Ureter (tissue), 1 donor: ENCODE measurements around the gene STARD7. TPM values are rescaled to one million over a fixed set of nuclear protein-coding genes. Genes with fewer than 3 reads are reported as not detected.
"Not testable (repeated sequence)": the region's sequence is repeated elsewhere in the genome, so short reads cannot be mapped to it uniquely, and the experiment has no call there.

Experiments used
- DNase-seq: peaks from one replicate; pipeline ENCODE4 v3.0.0-alpha.2; 2020; ENCODE audit warnings: low spot score
- total RNA-seq: library from RNA; stranded (reverse); gene quantifications from one replicate; pipeline ENCODE4 v1.2.4, GENCODE V29; 2023
- donor health status: DM: yes; HTN: yes; CAD: no.

Gene STARD7, protein sequence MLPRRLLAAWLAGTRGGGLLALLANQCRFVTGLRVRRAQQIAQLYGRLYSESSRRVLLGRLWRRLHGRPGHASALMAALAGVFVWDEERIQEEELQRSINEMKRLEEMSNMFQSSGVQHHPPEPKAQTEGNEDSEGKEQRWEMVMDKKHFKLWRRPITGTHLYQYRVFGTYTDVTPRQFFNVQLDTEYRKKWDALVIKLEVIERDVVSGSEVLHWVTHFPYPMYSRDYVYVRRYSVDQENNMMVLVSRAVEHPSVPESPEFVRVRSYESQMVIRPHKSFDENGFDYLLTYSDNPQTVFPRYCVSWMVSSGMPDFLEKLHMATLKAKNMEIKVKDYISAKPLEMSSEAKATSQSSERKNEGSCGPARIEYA
- total RNA-seq, result 95.0 TPM

DNA sequence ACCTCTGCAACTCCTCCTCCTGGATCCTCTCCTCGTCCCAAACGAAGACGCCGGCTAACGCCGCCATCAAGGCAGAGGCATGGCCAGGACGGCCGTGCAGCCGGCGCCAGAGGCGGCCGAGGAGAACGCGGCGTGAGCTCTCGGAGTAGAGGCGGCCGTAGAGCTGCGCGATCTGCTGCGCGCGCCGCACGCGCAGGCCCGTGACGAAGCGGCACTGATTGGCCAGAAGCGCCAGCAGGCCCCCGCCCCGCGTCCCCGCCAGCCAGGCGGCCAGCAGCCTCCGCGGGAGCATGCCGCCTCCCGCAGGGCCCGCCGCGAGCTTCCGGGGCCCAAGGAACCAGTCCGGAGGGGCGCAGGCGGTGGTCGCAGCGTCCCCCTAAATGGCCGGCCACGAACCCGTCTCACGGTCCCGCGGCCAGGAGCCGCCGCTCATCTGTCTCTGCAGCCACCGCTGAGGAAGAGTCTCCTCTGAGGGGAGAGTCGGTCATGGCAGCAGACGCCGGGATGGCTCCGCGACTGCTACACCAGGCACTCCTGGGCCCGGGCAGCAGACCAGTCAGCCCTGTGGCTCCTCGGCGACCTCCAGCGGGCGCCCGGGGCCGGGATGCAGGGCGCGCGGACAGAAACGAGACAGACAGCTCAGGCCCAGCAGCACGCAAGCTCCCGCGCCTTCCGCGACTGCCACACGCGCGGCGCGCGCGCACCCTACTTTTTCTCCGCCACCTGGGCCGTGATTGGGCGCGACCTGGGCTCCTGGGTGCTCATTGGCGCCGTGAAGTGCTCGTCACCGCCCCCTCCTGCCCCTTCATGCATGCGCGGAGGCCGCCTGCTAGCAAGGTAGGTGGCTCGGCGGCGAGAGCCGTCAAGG lies at the start of gene STARD7:
Gene STARD7 (minus strand): TSS at position 685 of the 868 bp plus-strand sequence. CDS start 393 bp downstream, at position 292.
- peak; percentile 99 for DNase-seq

DNA sequence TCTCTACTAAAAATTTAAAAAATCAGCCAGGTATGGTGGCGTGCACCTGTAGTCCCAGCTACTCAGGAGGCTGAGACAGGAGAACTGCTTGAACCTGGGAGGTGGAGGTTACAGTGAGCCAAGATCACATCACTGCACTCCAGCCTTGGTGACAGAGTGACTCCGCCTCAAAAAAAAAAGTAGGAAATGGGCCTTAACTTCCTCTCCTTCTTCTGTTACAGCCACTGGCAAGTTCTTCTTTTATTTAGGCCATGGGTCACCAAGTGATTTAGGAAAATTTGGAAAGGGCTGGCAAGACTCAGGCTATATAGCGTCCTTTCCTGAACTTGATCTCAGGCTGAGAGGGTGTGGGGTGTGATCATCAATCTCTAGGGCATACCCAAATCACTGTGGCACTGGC lies 49.1 kb upstream of the STARD7 start:
- not testable (repeated sequence) for DNase-seq

DNA sequence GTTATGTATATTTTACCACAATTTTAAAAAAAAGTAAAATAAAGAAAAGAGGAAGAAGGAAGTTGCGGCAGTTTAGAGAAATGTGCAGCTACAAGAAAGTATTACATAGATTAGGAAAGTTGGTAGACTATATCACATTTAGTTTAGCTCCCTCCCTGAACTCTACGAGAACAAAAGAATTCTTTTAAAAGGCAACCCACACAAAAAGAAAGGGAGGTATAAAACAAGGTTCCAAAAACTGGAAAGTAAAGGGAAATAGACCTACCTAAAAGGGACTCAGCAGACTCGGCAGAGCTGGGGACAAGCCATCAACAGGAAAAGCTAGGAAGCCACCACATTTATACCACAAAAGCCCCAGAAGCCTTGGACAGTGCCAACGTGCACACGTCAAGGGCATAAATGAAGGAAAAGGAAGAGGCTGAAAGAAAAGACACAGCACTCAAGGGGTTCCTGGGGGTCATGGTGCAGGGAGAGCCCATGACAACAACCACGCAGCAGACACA lies 48.0 kb upstream of the STARD7 start:
- no peak for DNase-seq

DNA sequence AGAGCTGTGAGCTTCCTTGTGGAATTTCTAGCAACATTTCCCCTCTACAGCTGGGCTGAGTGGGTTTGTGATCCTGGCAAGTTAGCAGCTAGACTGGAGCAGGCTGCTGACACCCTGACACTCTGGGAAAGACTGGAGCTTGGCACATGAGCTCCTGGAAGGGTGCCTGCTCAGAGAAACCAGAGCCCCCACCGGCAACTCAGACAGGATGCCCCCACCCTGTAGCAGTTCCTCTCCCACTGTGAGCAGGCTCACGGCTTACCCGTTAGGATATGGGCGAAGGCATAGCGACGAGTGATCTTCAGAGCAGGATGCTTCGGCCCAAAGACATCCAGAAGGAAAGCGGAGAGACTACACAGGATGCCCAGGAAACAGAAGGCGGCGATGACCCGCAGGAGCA lies 45.9 kb upstream of the STARD7 start:
- DNase-seq, result no peak

DNA sequence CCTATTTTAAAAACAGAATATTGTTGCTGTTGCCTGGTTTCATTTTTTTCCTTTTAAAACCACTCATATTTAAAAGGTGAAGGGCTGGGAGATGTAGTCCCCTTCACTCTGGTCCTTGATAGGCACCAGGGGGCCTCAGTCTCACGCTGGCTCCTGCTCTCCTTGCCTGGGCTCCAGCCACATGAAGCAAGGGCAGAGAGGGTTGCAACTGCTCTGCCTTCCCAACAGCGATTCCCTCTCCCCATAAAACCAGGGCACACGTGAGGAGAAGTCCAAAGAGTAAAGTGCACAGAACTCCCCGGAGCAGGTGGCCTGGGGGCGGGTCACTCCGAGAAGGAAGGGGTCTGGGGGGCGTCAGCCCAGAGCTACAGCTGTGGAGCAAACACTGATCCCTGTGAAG lies 44.4 kb upstream of the STARD7 start:
- DNase-seq, result no peak

DNA sequence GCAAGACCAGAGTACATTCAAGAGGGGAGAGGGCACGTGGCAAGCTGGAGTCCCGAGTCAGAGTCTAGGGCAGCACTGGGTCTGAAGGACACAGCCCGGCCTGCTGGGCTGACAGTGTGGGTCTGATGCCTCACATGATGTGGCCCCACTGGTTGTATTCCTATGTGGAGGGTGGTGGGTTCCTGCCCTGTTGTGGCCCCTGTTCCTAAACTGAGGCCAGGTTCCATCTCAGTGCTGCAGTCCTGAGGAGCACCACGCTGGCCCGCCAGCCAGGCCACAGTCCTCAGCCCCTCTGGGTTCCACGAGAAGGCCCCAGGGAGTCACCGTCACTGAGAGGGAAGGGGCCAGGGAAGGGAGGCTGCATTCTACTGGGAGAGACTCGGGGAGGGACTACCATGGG lies 43.9 kb upstream of the STARD7 start:
- no peak for DNase-seq

DNA sequence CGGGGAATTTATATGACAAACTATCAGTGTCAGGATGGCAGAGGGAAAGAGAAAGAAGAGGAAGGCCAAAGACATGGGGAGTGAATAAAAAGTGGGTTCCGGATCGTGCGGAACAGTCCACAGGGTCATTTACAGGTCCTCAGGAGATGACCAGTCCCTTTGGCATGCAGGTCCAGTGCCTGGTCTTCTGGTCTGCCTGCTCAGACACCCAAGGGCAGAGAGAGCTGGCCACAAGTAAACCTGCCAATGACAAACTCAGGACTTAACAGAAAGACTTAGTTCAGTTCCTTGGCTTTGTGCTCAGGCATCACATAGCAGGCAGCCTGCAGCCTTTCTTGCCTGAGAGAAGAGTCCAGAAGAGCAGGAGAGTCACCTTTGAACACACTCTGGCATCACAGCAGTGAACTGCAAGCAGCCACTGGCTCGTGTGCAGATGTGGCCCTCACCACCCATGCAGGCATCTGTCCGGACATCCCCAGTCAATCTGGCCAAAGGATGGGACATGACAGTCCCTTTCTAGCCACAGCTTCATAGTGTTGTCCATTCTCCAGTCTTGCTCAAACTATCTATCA lies 43.2 kb upstream of the STARD7 start:
- peak; percentile 65 for DNase-seq

DNA sequence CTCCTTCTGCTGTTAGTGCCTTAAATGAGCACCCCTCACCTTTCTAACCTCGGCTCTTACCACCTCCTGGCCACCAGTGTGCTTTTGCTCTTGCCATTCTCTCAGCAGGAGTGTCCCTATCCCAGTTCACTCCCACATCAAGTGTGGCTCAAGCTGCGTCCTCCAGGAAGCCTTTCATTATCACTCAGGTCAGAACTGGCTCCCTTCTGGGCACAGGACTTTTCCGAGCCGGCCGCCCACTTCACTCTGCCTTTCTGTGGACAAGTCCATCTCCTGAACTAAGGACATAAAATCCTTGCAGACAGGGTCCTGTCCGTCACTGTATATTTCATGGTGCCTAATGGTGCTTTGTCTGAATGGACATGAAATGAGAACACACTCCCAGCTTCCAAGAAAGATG lies 41.6 kb upstream of the STARD7 start:
- DNase-seq, result no peak

DNA sequence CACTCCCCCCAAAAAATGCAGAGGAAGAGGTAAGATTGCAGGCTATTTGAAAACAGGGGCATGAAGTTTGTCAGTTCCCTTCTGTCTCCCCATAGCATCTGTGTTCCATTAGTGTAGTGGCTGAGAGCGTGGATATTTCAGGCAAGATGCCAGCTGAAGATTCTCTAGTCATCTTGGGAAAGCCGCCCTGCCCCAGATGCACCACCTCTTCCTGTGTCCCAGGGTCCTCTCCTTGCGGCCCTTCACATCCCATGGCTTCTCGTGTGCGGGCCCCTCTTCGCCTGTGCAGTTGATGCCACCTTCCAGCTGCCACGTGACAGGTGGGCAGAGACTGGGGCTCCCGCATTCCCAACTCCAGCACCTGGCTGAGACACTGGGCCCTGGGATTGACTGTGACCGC lies 41.0 kb upstream of the STARD7 start:
- no peak for DNase-seq

DNA sequence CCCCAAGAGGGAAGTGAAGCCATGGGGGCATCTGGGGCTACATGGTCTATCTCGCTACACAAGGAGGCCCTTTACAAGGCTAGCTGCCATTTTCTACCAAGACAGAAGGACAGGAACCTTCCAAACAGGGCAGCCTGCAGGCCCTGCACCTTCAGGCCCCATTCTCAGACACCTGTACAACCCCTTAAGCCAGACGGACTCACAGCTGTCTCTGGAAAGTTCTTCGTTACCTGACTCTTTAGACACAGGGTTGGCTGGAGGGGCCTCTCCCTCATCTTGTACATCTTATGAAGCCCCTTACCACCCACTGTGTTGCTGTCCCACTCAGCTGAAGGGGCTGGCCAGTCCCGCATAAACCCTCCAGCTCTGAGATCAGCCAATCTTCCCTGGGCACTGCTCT lies 40.0 kb upstream of the STARD7 start:
- no peak for DNase-seq

DNA sequence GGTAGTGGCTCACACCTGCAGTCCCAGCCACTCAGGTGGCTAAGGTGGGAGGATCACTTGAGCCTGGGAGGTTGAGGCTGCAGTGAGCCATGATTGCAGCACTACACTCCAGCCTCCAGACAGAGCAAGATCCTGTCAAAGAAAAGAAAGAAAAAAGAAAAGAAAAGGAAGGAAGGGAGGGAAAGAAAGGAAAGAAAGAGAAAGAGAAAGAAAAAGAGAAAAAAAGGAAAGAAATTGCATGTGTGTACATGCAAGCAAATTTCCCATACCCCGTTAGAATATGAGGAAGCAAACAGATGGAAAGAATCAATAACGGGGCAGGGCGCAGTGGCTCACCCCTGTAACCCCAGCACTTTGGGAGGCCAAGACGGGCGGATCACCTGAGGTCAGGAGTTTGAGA lies 39.3 kb upstream of the STARD7 start:
- DNase-seq, result no peak

DNA sequence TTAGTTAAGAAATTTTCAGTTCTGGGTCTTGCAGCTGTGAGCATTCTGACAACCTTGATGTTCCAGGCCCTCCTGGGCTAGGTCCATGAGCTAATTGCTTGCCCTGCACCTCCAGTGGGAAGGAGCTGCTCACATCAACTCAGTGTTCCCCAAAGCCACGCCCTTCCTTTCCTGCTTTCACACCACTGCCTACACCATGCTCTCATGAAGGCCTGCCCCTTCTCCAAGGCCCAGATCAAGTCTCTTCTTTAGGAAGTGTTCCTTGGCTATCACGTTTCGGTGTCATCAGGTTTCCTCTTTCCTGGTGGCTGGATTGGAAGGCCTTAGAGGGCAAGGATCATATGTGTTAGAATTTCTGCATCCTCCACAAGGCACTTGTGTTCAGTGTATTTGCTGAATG lies 38.4 kb upstream of the STARD7 start:
- no peak for DNase-seq

DNA sequence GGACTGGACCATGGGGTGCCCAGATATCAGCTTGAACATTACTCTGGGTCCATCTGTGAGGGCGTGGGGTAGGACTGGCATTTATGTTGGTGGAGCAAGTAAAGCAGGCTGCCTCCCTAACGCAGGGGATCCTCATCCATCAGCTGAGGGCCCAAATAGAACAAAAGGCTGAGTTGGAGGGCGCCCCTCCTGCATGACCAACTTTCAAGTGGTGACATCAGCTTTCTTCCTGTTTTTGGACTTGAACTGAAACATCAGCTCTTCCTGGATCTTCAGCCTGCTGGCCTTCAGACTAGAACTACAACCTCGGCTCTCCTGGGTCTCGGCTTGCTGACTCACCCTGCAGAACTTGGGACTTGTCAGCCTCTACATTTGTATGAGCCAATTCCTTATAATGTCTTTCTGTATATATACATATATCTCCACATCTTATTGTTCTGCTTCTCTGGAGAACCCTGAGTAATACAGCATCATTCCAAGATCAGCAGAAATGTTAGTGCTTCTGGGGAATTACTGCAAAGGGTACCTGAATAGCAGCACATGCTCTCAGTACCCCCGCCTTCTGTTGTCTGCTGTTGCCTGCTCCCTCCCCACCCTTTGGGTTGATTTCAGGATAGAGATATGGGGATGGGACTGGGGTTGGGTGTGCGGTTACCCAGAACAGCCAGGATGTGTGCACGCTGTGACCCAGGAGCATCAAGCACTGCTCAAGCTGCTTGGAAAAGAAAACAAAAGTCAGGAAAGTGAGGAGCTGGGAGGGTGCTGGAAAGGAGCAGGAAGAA lies 37.2 kb upstream of the STARD7 start:
- no peak for DNase-seq

DNA sequence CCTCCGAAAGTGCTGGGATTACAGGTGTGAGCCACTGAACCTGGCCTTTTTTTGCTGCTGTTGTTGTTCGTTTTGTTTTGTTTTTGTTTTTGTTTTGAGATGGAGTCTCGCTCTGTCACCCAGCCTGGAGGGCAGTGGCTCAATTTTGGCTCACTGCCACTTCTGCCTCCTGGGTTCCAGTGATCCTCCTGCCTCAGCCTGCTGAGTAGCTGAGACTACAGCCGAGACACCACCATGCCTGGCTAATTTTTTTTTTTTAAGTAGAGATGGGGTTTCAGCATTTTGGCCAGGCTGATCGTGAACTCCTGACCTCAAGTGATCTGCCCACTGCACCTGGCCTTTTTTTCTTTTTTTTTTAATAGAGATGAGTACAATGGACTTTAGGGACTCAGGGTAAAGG lies 35.2 kb upstream of the STARD7 start:
- no peak for DNase-seq

DNA sequence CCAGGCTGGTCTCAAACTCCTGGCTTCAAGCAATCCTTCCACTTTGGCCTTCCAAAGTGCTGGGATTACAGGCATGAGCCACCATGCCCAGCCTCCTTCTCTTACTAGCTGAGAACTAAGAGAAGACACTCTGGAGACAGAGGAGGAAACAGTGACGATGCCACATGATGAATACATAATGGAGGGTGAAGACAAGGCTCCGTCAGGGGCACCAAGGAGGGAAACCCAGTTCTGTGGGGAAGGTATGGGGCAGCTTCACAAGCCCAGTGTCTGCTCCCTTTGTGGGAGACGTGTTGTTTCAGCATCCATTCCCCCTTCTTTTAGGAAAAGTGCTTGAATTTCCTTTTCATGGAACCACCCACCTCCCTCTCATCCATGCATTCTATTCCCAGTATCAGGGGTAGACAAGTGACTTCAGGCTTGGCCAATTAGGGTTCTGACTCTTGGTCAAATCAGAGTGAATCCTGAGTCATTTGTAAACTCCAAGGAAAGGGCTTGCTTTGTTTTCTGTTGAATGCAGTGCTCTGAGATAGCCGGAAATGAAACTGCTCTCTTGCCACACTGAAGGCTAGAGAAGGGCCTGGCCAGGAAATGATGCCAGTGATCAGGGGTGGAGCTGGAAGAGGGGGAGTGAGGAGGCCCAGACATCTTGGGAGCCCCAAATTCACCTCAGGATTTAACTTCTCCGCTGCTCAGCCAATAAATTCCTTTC lies 33.4 kb upstream of the STARD7 start:
- no peak for DNase-seq

DNA sequence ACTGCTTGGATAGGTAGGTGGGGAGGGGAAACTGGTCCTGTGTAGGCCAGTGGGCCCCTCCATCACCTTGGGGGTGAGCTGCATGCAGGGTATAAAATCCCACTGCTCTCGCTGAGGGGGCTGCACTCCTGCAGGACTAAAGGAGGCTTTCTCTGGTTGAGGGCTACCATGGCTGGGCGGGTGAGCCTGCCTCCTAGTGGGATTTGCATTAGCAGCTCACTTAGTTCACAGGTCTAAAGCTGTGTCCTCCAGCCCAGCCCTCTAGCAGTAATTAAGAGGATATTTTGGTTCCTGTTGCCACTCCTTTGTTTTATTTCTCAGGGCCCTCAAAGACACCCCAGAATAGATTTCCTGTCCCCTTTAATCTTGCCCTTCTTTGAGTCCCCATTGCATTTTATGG lies 32.6 kb upstream of the STARD7 start:
- DNase-seq, result no peak

DNA sequence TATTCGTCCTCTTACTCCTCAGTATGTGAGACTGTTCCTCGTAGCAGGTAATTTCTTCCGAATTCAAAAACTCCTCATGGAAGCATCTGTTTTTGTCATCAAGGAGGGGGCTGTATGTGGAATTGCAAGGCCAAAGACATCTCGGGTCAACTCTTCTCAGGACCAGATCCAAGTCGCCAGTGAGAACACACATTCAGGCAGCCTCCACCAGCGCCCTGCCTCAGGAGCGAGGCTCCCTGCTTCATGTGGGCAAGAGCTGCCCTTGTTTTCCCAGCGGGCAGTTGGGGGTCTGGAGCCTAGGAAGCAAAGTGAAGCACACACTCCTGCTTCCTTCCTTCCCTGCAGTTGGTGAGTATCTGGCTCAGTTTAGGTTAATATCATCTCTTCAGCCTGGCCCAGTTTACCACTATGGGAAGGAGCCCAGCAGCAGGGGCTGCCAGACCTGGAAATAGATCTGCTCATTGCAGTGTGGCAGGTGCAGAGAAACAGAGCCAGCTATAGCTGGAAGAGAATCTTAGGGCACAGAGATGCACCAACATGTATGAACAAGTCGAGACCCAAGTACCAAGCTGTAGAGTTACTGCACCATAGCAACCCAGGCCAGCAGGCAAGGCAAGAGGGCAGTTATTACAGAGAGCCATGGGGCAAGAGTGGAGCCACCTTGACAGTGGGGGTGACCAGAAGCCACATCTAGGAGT lies 31.9 kb upstream of the STARD7 start:
- no peak for DNase-seq

DNA sequence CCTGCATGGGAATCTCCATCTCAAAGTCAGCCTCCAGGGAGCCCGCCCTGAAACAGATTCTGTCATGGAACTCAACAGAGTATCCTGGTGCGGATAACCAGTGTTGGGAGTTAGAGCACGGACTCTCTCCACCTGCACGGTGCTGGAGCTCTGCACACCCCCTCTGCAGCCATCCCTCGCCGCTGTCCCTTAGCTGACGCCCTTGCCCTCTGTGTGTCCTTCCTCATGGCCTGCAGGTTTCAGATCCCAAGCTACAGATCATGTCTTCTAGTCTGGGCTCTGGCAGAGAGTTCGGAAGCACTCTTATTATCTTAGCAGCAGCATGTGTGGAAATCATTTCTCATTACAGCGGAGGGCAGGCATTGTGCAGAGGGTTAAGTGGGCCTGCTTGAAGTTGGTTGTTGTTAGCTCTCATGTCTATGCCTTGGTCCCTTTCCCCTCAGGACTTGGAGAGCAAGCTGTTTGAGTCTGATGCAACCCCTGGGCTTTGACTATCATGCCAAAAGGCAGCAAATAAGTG lies 31.2 kb upstream of the STARD7 start:
- DNase-seq, result no peak

DNA sequence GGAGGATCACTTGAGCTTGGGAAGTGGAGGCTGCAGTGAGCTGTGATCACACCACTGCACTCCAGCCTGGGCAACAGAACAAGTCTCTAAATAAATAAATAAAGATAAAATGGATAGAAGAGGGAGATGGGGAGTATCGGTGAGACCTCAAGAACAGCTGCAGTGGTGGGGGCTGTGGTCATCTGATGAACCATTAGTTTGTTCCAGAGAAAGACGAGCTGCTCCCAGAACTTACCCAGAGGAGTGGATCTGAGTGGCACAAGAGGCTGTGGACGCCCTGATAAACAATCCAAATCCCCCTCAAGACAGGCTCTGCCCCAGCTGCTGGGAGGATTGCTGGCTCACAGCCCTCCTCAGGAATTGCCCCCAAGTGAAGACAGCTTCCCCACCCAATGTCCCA lies 30.5 kb upstream of the STARD7 start:
- DNase-seq, result no peak

DNA sequence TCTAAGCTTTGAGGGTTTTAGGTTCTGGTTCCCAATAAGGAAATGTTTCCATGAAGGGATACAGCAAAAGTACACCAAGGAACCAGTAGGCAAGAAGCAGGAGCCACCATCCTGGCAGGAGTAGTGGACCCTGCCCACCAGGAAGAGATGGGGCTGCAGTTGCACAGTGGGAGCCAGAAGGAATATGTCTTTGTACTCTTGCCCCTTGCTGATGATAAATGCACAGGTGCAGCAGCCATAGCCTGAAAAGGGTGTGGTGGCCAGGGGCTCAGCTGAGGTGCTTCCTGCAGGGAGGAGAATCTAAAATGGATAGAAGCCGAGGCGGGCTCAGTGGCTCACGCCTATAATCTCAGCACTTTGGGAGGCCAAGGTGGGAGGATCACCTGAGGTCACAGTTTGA lies 29.6 kb upstream of the STARD7 start:
- no peak for DNase-seq
